GM18519 (cell line): ENCODE results near the gene CADM4.
A peak's percentile ranks its signal among the peaks of the same experiment; 100 is the strongest.
"Not testable (repeated sequence)": the region's sequence is repeated elsewhere in the genome, so short reads cannot be mapped to it uniquely, and the experiment has no call there.

Experiments used
- ATAC-seq: cut with Tn5 transposase; IDR thresholded peaks from one replicate; pipeline ENCODE4 v1.9.1; 2021; ENCODE audit warnings: mild to moderate bottlenecking, moderate library complexity; ENCODE audit not compliant: unreplicated experiment, low FRiP score

Gene CADM4

DNA sequence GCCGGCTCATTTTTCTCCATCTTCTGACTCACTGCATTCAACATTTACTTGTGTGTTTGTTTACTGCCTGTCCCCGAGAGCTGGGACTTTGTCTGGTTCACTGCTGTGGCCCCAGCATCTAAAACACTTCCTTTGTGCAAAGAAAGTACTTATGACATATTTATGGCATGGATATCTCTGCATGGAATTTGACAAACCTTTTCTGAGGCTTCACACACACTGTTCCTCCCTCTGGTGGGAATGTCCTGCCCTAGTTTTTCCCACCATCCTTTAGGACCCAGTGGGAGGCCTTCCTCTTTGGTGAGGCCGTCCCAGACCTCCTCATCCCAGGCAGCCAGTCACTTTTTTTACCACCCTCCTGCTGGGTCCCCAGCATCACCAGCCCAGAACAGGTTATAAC is 29.2 kb downstream of the CADM4 start:
- ATAC-seq = no peak

GRCh38 chr19:43609872-43610271 is 29.8 kb downstream of the CADM4 start:
- no peak for ATAC-seq

DNA sequence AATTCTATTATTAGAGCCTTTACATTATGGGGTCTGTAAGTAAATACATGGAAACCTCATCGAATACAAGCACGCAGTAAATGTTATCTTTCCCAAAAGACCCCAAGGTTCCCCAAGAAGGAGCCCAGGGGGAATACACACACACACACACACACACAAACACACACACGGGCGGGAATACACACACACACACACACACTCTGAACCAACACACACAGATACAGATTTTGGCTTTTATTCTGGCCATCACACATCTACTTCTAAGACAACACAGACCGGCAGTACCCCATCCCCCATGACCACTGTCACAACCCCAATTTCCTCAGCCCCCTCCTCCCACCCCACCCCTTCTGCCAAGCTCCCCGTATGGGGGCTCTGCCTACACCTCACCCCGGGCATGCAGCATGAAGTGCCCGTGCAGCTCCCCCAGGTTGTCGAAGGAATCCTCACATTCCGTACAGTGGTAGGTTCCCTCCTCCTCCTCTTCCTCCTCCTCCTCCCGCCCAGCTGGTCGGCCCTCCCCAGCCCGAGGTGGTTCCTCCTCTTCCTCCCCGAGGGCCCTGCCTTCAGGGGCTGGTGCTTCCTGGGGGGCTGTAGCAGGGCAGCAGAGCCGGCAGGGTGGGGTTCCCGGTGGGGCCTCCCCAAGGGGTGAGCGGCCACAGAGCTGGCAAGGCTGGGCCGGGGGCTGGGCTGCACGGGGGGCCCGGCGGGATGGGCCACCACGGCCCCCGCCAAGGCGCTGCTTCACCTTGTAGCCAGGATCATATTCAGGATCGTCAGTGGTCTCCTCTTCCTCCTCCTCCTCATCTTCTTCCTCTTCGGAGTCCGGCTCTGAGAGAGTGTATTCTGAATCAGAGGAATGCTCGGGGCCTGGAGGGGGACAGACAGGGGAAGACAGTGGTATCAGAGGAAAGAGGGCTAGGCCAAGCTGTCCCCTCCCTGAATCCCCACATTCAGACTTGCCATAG is 32.1 kb downstream of the CADM4 start:
- ATAC-seq = no peak

DNA sequence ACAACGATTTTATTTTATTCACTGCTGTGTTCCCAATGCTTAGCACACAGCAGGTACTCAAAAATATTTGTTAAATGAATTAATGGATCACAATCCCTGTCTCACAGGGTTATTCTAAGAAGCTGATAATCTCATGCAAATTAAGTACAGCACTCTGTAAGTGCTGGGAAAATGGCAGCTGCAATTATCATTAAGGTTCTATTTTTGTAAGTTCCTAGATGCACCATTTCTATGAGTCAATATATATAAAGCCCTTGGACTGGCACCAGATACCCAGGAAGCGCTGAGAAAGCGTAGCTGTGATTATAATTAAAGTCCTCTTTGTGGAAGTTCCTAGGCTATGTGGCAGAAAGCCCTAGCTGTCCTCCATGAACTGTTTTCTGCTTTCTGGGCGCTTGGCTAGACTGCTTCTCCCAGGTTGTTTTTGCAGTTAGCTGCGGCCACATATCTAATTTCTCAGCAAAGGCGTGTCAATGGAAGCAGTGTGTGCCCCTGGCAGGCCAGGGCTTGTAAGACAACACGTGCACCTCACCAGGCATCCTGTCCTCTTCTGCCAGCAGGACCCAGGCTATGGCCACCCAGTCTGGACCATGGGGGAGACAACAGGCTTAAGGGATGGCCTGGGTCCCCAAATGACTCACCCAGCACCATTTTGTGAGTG is 33.0 kb downstream of the CADM4 start:
- ATAC-seq = no peak

GRCh38 chr19:43605875-43606568 is 33.6 kb downstream of the CADM4 start:
- no peak for ATAC-seq

DNA sequence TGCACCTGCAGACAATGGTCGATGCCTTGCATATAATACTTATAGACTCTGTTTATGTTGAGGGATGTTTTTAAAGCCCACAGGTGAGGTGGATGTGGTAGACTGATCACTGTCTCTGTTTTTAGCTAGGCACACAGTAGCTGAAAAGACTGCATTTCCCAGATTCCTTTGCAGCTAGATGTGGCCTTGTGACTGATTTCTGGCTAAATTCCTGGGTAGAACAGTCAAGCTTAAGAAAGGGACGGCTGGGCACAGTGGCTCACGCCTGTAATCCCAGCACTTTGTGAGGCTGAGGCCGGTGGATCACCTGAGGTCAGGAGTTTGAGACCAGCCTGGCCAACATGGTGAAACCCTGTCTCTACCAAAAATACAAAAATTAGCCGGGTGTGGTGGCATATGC is 39.3 kb downstream of the CADM4 start:
- not testable (repeated sequence) for ATAC-seq

- ATAC-seq = no peak
These were observed 39.9 kb downstream of the CADM4 start for GRCh38 chr19:43599635-43600295.

- no peak for ATAC-seq
These were observed 41.0 kb downstream of the CADM4 start for GRCh38 chr19:43598445-43599240.

- ATAC-seq = no peak
These were observed 41.8 kb downstream of the CADM4 start for GRCh38 chr19:43597876-43598275.

DNA sequence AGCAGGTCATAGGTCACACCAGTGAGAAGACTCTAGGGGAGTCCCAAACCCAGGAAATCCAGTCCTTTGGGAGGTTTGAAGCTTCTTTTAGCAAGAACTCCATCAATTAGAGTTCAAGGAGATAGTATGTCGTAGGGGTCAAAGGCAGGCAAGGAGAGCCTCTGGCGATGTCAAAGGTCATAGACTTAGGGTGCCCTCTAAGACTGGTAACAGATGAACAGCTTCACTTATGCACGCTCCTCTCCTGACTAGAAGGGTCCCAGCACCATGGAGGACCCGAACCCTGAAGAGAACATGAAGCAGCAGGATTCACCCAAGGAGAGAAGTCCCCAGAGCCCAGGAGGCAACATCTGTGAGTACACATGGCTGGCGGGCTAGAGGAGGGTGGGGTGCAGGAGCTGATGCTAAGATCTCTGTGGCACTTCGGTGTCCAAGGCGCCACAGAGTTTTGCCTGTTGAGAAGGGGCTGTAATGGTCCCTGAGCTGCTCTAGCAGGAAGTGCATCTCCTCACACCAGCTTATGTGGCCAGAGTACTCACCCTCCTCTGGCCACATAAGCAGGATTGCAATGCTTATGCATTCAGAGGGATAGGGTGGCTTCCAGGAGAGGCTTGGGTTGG is 42.7 kb downstream of the CADM4 start:
- ATAC-seq = no peak

DNA sequence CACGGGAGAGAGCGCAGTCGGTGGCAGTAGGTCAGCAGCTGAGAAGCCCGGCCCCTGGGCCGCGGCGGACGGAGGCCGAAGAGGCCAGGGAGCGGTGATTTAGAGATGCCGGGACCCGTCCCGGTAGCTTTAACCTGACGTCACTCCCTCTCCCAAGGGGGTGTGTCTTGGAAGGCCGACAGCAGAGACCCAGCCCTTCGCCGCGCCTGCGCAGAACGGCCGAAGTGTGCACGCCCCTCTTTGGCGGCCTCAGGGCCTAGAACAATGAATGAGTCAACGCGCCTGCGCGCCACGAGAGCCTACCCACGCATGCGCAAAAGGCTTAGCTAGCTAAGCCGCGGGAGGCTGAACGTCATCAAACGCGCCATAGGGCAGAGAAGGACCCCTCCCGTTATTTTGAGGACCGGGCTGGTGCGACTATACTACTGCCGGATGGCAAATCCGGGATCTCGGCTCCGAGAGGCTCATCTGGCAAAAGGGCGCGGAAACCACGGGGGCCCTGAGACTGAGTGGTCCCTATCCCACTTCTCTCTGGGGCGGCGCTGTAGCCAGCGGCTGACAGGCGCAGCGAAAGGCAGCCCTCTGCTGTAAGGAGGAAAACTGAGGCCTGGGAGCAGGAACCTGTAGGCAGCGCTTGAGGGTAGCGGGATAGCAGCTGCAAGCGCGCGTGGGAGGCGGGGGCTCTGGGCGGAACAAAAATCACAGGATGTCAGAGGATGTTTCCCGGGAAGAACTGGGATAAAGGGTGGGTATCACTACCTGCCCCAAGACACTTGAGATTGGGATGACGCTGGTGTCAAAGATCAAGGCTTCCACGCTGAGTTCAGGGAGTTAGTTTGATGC is 43.4 kb downstream of the CADM4 start, which contains the start of the genes IRGQ and ZNF576:
Gene IRGQ, minus strand, starts transcription at position 136 of the 843 bp plus-strand sequence. CDS start 796 bp downstream, outside the sequence.
Gene ZNF576, plus strand, starts transcription at position 597 of the 843 bp plus-strand sequence. CDS start 514 bp downstream, outside the sequence.
- ATAC-seq = peak; percentile 63

DNA sequence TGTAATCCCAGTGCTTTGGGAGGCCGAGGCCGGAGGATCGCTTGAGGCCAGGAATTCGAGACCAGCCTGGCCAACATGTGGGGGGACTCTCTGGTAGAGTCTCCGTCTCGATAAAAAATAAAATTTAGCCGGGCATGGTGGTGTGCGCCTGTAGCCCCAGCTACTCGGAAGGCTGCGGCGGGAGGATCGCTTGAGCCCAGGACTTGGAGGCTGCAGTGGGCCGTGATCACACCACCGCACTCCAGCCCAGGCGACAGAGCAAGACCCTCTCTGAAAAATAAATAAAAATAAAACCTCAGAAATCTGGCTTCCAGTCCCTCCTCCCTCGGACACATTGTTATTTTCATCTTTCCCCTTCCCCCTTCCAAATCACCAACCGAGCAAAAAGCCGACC is 44.0 kb downstream of the CADM4 start:
- ATAC-seq = no peak

- ATAC-seq = no peak
These were observed 44.7 kb downstream of the CADM4 start for GRCh38 chr19:43594710-43595604.

DNA sequence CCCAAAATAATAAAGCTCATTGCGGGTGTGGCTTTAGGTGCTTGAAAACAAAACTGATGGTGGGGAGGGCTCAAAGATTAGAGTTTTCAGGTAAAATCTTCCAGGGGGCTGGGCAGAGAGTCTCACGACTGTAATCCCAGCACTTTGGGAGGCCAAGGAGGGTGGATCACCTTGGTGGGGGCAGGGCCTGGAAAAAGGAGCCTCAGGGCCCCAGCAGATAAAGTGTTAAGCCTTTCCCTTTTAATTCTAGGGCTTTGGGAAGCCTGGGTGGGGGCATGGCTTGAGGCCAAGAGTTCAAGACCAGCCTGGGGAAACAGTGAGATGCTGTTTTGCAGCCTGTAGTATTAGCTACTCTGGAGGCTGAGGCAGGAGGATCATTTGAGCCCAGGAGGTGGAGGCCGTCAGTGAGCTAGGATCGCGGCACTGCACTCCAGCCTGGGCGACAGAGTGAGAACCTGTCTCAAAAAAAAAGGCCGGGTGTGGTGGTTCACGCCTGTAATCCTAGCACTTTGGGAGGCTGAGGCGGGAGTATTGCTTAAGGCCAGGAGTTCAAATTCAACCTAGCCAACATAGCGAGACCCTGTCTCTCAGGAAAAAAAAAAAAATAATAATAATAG is 45.5 kb downstream of the CADM4 start:
- ATAC-seq = no peak

- ATAC-seq = no peak
These were observed 46.8 kb downstream of the CADM4 start for GRCh38 chr19:43592800-43593350.
